NCI-H2227 treated with DMSO at 0.1 percent for 48 hours (cell line): Measurements from ENCODE around the gene ADGRB2.

Experiments used
- DNase-seq: peaks from one replicate; lab custom pipeline; 2025; lab: John Stamatoyannopoulos, UW

ADGRB2 gene

GRCh38 chr1:31749785-31750735, 14.1 kb downstream of the ADGRB2 start:
- DNase-seq = no peak

GRCh38 chr1:31748365-31748764, 15.8 kb downstream of the ADGRB2 start:
- DNase-seq = no peak

GRCh38 chr1:31747304-31747703, 16.8 kb downstream of the ADGRB2 start:
- no peak for DNase-seq

GRCh38 chr1:31746687-31747086, 17.5 kb downstream of the ADGRB2 start:
- DNase-seq = no peak

GRCh38 chr1:31745946-31746670, 18.0 kb downstream of the ADGRB2 start:
- DNase-seq = no peak

GRCh38 chr1:31745096-31745945, 18.8 kb downstream of the ADGRB2 start:
- DNase-seq = peak; percentile 9

GRCh38 chr1:31744165-31744888, 19.8 kb downstream of the ADGRB2 start:
- no peak for DNase-seq

- DNase-seq = no peak
Observed at GRCh38 chr1:31742462-31743212, 21.5 kb downstream of the ADGRB2 start.

- no peak for DNase-seq
Observed at GRCh38 chr1:31739346-31739745, 24.8 kb downstream of the ADGRB2 start.

- DNase-seq = no peak
Observed at GRCh38 chr1:31736675-31737074, 27.5 kb downstream of the ADGRB2 start.

- DNase-seq = no peak
Observed at GRCh38 chr1:31735571-31735970, 28.6 kb downstream of the ADGRB2 start.

GRCh38 chr1:31734582-31735107, 29.5 kb downstream of the ADGRB2 start:
- DNase-seq = no peak

GRCh38 chr1:31733389-31734219, 30.5 kb downstream of the ADGRB2 start:
- DNase-seq = no peak

- DNase-seq = no peak
Observed at GRCh38 chr1:31732751-31733289, 31.3 kb downstream of the ADGRB2 start.

- no peak for DNase-seq
Observed at GRCh38 chr1:31732343-31732742, 31.8 kb downstream of the ADGRB2 start.

- no peak for DNase-seq
Observed at GRCh38 chr1:31731049-31731565, 33.0 kb downstream of the ADGRB2 start.

GRCh38 chr1:31730336-31731048, 33.6 kb downstream of the ADGRB2 start:
- DNase-seq = no peak

GRCh38 chr1:31727849-31728248, 36.3 kb downstream of the ADGRB2 start:
- DNase-seq = no peak
